ENCODE data around the gene TPCN2.

The TPCN2 gene

DNA sequence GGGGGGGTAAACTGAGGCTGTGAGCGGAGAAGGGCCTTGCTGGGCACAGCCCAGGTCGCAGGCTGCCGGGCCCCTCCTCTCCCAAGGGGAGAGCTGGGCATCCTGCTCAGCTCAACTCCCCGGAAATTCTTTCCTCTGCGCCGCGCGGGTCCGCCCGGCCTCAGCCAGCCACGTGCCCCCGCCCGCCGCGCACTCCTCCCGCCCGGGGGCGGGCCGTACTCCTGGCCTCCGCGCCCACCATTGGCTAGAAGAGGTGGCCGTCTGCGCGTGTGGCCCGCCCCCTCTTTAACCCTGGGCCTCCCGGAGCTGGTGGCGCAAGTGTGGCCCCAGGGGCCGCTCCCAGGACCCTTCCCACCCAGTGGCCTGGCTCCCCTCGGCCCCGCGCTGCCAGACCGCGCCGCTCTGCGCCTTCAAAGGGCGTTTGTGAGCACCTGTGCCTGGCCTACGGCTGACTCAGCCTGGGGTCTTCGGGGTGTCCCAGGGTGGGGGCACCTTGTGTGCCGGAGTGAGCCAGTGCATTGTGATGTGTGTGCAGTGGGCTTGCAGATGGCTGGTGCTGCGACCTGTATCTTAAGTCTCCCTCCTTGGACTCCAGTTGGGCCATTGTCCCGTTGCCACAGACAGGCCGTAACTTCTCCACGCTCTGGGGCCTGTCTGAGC, 37.6 kb upstream of the TPCN2 start:
- DNase-seq (ENCODE audit: low read depth), result no peak

DNA sequence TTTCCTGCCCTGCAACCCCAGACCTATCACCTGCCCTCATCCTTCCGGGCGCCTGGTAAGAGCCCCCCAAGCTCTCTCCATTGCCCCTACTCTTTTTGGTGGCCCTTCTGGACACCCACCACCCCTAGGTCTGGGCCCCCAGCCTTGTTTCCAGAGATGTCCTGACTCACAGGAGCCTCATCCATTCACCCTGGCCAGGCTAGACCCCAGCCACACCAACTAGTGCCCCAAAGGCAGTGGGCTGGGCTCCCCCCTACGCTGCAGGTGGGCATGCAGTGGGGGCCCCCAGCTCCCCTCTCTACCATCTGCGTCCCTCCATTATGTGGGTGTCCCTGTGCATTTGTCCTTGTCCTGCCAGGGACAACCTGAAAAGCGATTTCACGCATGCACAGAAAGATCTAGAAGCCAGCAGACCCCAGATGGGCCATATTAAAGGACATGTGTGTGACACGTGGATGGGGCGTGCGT, 37.1 kb upstream of the TPCN2 start:
- no peak for DNase-seq (ENCODE audit: low read depth)

DNA sequence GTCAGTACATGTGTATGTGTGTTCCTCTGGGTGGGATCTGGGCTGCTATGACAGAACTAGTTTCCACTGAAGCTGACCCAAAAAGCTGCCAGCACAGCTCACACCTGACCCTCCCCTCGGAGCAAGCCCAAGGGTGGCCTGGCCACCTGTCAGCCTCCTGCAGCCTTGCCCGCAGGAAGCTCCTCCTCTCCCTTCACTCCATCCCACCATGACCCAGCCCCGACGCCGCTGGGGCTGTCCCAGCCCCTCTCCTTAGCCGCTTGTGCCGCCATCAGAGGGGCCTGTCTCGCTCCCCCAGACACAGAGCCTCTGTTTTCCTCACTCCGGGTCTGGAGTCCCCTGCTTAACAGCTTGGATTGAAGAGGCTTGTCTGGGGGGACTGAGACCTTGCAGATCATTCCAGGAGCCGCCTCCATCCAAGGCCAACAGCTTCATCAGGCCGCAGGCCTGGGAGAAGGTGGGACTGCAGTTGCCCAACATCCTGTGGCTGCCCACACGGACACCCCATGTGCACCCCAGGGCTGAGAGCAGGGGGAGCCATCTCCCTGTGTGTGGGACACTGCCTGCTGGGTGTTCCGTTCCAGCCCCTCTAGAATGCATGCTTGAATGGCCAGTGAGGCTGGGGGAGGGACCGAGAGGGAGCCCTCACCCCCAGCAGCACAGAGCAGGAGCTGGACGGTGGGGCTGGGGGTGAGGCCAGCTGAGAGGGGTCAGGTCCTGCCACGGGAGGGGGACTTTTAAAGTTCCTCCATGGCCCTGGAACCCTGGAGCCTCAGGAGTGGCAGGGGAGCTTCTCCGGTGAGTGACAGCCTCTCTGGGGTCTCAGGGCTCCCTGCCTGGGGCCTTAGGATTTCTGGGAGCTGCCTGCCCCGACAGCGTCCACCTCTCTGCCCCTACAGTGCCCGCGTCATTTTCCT, 36.4 kb upstream of the TPCN2 start:
- DNase-seq (ENCODE audit: low read depth), result no peak

DNA sequence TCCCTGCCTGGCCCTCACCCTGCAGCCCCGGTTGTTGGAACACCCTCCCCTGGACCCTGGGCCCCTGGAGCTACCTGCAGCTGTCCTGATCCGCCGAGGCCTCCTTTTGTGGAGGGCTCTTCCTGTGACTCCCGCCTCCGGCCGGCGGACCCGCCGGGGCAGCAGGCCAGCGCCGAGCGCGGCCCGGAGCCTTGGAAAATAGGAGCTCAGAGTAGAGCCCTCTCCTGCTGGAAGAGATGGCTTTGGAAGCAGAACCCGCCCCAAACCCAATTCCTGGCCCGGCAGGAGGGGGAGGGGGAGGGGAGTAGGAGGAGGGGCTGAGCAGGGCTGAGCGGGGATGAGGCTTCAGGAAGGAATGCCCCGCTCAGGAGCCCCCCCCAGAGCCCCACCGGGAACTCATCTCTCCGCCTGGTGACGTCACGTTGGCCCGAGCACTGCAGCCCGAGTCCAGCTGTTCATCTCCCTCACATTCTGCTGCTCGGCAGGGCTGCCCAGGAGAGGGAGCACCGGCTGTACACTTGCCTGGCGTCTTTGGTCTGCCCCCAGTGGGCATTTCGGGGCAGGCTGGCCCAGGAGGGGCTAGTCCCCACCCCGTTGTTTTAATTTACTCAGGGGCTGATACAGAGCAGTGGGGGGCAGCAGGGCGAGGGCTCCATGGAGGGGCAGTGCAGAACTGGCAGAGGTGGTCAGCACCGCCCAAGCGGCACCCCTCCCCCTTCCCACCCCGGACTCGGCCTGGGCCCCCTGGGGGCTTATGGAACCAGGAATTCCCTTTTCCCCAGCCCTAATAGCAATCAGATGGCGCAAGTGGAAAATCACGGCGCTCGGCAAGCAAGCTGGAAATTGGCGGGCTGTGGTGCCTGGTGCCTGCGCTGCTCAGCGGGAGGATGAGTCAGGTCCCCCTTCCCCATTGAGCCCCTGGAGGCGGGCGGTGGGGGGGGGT, 35.5 kb upstream of the TPCN2 start, which contains the start of gene MRGPRF:
TSS of gene MRGPRF (minus strand) at position 238 of the 943 bp plus-strand sequence. CDS start 3,345 bp downstream, outside the sequence.
- no peak for DNase-seq (ENCODE audit: low read depth)

DNA sequence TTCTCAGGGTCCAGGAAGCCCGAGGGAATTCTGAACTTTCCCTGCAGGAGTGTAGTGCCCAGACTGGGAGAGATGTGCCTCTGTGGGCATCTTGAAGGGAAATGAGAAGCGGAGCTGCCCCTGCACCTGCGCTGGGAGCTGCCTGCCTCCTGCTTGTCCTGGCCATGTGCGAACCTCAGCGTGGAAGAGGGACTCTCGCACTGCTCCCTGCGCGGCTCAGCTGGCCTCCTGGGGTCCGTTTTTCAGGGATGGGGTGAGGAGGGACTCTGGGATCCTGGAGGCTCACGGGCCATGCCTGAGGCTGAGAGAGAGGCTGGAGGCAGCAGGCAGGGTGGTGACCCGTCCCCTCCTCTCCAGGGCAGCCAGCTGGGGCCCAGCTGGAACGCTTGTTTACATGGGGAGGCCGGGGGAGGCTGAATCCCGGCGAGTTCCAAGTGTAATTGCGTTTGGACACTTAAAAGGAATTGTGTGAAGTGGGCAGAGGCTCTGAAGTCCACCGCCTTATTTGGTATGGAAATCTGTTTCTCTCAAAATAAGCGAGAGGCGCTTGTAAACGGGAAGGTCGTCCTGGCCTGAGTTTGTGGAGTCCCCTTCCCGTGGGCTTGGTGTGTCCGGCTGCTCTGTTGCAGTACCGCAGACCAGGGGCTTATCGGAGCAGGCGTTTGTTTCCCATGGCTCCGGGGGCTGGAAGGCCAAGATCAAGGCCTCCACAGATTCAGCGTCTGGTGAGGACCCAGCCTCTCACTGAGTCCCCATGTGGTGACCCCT, 34.5 kb upstream of the TPCN2 start:
- no peak for DNase-seq (ENCODE audit: low read depth)

DNA sequence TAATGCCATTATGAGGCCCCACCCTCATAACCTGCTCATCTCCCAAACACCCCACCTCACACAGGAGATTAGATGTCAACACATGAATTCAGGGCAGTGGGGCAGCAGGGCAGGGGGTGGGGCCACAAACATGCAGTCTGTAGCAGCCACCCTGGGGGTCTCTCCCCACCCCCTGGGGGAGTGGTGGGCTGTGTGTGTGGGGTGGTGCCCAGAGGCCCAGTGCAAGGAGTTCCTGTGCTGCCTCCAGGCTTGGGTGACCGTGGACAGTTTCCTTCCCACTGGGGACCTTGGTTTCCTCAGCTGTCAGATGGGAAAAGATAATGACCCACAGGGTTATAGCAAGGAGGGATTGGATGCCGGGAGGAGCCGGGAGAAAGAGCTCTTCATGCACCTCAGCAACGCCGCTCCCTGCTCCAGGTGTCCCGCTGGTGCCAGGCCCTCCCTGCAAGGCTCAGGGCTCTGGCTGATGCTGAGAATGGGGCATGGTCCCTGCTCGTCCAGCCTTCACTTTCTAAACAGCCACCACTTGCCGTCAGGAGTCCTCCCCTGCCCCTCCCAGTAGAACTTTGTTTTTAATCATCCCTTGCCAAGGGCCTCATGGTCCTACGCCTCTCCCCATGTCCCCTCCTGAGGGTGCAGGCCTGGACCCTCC, 33.7 kb upstream of the TPCN2 start:
- DNase-seq (ENCODE audit: low read depth), result no peak

DNA sequence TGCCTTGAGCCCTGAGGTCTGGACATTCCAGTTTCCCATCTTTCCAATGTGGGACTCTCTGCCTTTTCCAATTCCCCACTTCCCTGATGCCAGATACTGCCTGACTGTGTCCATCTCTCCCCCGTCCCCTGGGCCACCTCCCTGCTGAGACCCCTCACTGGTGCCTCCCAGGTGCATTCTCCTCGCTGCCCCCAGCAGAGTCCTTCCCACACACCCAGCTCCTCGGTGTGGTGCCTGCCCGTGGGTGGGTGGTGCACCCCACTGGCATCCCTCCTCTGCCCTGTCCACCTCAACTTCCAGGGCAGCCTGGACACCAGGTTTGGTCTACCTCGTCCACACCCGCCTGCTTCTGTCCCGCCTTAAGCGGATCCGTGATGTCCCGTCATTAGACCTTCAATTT, 30.8 kb upstream of the TPCN2 start:
- DNase-seq (ENCODE audit: low read depth), result no peak

DNA sequence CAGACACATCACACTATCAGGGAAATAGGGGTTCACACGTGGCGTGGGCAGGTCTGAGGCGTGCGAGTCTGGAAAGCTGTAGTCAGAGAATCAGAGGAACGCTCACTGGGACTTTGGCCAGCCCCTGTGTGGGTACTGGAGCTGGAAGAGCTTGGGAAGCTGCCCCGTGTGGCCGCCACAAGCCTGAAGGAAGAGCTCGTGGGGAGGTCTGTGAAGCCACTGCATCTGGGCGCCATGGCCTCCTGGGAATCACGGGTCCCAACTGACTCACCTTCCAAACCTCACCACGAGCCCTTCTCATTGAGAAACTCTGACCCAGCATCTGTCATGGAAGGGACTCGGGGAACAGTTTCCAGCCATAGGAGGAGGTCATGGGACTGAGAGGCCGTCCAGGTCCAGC, 29.8 kb upstream of the TPCN2 start:
- DNase-seq (ENCODE audit: low read depth), result no peak

DNA sequence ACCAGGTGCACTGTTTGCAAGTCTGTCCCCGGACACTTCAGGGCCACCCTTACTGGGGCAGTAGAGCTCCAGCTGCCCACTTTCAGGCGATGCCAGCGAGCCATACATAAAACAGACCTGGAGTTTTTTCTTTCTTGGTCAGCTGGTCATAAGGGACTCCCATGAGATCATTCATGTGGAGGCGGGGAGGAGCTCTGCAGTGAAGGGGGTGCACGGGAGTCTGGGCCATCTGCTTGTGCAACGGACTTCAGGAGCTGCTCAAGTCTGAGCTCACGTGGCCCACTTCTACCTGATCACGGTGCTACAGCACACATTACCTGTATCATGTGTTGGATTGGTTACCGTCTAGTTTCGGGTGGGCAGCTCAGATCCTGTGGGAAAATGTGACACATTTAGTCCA, 26.5 kb upstream of the TPCN2 start:
- DNase-seq (ENCODE audit: low read depth), result no peak

DNA sequence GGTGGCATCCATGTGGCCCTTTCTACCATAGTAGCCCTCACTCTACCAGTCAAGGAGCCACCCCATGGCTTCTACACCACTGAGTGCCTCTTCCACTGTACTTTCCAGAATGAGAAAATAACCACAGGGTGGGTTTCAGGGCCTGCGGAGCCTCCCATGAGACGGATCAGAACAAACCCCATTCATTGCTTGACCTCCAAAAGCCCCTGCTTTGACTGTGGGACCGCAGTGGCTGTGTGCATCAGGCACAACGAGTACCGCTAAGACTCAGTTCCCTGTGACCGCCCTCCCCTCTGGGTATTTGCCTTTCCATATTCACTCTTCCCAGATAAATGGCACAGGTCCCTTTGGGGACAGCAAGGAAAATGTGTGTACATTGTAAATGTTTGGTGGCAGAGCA, 24.2 kb upstream of the TPCN2 start:
- no peak for DNase-seq (ENCODE audit: low read depth)

DNA sequence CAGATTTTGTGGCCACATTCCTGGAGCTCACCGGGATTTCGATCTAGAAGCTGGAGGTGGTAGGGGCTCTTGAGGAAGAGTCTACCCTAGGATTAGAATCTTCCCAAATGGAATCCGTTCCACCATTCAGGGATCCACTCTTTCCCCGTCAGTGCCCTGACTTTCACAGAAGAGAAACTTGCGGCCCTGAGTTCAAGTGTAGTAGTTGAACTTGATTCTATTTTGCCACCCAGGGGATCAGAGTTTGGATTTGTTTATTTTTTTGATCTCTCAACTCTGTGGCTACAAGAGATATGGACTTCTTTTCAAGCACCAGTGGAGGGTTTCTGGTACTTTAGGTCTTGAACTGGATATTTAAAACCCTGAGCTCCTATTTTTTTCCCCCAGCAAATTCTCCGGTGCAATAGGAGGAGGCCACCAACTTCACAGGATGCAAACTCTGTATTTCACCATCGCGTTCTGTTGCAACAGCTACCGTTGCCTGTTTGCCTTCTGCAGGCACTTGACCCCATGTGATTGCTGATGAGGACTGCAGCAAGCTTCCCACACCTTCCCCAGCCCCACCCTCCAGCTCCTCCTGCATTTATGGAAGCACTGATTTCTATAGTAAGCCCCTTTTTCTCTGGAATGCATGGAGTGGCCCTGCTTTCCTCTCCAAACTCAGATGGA, 20.9 kb upstream of the TPCN2 start:
- no peak for DNase-seq (ENCODE audit: low read depth)

DNA sequence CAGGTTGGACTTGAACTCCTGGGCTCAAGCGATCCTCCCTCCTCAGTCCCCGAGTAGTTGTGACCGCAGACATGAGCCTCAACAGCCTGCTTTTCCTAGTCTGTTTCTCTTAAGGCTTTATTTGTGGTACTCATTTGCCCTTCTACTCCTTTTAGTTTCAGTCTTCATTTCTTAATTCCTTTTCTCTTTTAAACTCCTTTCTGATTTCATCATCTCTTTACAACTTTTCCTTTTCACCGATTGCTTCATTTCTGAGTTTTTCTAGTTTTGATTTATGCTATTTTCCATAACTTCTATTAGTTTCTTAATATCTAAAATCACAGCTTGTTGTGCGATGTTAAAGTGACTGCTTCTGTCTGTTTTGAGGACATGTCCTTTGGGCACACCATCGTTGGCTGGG, 18.4 kb upstream of the TPCN2 start:
- DNase-seq (ENCODE audit: low read depth), result no peak

DNA sequence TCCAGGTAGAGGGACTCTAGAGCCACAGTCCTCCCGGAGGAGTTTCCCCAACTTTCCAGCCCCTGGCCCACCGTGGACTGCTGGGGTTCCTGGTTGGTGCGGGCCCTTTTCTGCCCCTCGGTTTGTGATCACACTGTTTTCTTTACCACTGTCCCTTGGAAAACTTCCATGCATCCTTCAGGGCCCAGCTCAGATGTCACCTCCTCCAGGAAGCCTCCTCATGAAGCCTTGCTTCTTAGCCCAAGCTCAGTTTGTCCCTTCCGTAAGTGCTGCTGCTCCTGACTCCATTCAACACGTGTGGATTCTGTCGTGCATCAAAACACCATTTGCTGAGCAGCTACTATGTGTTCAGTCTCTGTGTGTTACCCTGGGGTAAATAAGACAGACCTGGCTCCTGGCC, 15.9 kb upstream of the TPCN2 start:
- no peak for DNase-seq (ENCODE audit: low read depth)

DNA sequence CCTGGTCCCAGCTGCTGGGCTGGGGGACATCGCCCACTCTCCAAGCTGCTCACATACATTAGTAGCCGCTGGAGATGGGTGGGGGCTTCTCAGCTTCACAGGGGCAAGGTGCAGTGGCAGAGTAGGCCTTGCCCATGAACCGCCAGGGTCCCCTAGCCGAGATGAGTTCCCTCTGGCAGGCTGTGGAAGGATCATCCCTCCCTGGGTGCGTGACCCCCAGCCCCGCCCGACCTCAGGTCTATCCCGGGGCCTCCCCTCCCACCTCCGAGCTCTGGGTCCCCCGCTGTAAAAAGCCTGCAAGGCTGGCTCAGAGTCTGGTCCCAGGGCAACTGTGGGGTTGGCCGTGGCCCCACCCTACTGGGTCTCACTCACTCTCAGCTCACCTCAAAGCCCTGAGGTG, 15.3 kb upstream of the TPCN2 start:
- no peak for DNase-seq (ENCODE audit: low read depth)

DNA sequence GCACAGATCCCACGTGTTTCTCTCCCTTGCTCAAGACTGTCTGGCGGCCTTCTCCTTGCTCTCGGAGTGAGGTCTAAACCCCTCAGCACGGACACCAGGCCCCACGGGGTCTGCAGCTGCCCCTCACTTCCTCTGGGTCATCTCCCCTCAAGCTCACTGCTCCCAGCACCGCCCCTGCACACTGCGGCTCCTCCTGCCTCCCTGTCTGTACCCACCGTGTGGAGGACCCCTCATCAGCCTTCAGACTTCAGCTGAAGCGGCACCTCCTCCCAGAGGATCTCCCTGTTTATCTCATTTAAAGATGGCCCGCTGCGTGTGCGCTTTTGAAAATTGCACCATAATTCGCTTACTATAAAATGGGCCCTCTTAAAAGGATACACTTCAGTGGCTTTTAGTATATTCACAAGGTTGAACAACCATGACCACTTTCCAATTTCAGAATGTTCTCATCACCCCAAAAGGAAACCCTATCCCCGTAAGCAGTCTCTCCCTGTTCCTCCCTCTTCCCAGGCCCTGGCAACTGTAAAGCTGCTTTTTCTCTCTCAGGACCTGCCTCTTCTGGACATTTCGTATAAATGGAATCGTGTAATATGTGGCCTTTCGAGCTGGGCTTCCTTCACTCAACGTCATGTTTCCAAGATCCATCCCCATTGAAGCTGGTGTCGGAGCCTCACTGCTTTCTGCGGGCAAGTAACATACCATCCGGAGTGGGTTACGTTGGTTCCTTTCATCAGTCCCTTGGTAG, 14.4 kb upstream of the TPCN2 start:
- no peak for DNase-seq (ENCODE audit: low read depth)

DNA sequence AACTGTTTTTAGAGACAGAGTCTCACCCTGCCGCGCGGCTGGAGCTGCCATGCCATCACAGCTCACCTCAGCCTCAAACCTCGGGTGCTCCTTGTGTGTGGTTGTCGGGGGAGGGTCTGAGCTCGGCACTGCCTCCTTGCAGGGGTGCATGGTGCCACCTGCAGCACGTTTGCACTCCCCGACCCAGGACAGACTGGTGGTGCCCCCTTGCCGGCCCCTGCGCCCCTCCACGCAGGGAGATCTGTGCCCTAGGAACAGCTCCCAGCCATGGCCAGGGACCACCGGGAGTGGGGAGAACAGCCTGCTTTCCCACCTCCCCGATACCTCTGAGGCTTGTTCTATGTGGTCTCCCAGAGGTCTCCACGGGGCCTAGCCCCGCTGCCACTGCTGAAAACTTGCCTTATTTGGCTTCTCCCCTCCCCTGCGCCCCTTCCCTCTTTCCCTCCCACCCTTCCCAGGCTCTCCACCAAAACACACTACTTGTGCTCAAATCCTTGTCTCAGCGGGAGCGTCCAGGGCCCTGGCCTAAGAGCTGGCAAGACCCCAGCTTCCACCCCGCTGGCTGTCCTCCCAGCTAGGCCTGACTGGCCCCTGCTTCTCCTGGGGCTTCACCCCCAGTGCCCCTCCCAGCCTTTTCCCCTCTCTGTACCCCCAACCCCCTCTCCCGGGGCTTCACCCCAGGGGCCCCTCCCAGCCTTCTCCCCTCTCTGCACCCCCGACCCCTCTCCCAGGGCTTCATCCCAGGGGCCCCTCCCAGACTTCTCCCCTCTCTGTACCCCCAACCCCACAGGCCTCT, 13.4 kb upstream of the TPCN2 start:
- no peak for DNase-seq (ENCODE audit: low read depth)

DNA sequence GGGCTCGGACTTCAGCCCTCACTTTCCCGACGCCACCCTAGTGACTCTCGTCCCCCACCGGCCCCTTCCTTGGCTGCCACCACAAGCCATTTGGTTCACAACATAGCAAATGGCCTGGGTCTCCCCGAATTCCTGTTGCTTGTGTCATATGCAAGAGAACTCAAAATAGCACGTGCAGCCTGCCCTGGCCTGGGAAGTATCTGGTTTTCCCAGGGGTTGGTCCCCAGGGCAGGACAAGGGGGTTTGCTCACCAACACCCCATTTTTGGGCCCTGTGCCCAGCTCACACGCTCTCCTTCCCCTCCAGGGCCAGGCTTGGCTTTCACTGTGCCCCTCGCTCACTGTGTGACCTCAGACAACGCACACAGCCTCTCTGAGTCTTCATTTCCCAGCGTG, 12.8 kb upstream of the TPCN2 start:
- DNase-seq (ENCODE audit: low read depth), result no peak

DNA sequence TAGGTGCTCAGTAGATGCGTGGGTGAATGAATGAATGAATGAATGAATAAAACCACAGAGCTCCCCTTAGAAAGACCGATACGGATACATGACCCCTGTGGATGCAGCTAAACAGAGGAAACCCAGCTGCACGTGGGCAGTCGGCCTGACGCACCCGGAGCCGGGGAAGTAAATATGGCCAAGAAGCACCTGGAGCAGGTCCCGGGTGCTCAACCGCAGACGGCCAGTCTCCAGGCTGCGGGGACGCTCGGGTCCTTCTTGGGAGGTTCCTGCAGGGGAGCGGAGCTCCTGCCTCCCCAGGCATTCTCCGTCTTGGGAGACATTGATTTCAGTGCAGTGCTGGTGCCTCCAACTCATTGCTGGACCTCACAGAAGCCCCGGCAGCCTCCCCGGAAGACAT, 11.7 kb upstream of the TPCN2 start:
- no peak for DNase-seq (ENCODE audit: low read depth)

DNA sequence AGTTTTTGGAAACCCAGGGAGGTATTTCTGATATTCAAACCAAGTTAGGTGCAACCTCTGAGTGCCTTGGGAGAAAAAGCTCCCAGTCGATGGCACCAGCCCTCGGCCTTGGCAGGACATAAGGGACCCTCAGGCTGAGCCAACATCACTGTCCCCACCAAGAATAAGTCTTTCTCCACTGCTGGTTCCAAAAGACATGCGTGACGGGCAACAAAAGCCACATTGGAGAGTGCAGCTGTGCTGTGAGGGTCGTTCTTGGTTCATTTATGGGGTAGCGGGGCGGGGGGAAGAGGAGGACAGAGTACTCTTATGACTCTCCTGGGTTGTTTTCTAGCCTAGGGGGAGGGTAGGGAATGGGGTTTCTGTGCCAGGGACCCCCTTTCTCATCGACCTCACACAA, 11.2 kb upstream of the TPCN2 start:
- DNase-seq (ENCODE audit: low read depth), result no peak
